ENCODE results near the gene SLC35F4.

The SLC35F4 gene

GRCh38 chr14:57526942-57527341 lies 338.9 kb downstream of the SLC35F4 start:
- no peak for DNase-seq (ENCODE audit: low read depth in 2 of 2)

- no peak for DNase-seq (ENCODE audit: low read depth in 2 of 2)
Measured at GRCh38 chr14:57519043-57519442, 346.8 kb downstream of the SLC35F4 start.
